ENCODE measurements around the gene ACTL6B.

ACTL6B gene

DNA sequence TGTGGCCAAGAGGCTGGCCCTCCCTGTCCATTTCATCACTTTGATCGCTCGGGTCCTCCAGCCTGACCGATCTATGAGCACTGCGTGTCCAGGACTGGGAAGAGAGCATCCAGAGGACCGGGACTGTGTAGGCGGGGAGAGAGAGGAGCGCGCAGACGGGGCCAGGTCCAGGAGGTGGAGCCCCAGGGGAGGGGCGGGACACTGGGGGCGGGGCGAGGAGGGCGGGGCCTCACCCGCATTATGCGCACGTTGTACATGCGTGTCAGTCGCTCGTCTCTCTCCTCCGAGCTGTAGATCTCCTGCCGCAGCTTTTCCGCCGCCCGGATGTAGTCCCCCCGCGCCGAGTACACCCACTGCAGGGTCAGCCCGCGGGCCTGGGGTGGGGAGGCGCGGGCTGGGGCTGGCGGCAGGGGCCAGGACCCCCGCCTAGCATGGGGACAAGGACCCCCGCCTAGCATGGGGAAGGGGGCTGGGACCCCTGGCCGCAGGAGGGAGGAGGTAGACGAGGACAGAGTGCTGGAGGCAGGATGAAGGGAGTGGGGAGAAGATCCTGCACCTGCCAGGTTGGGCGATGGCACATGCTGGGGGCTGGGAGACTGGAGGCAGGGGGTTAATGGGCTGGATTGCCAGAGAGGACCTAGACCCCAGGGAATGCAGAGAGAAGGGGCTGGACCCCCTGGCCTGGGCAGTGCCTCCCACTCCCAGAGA, 29.6 kb downstream of the ACTL6B start:
- ATAC-seq: peak; percentile 97 to 98

DNA sequence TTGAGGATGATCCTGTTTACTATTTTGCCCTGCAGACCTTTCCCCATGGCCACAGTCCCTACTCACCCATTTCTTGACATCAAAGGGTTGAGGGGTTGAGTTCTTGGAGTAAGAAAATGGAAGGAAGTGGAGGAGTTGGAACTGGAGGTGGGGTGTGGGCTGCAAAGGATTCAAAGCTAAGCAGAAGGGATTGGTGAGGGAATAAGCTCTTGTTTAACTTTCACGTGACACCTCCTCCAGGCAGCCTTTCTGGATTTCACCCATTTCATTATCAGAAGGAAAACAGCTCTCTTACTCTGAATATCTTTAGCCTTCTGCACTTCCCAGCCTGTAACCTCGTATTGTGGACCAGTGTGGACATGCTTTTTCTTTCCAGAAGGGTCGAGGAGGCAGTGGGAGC, 30.2 kb downstream of the ACTL6B start:
- ATAC-seq: no peak

DNA sequence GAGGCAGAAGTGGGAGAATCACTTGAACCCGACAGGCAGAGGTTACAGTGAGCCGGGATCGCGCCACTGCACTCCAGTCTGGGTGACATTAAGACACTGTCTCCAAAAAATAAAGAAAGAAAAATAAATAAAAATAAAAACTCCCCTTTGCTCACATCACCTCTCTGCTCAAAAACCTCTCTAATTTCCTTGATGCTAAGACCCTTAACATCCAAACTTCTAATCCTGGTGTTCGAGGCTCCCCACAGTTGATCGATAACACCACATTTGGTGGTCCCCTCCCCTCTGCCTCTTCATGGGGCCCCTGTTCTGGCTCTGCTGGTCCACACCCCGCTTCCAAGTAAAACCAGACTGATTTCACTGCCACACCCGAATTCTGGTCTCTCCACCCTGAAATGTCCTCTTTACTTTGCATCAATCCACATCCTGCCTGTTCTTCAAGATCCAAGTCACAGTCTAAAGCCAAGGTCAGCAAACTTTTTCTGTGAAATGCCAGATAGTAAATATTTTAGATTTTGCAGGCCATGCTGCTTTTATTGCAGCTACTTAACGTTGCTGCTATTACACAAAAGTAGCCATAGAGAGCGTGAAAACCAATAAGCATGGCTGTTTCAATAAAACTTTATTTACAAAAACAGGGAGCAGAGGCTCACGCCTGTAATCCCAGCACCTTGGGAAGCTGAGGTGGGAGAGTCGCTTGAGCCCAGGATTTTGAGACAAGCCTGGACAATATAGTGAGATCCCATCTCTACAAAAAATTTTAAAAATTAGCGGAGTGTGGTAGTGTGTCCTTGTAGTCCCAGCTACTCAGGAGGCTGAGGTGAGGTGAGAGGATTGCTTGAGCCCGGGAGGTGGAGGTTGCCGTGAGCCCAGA, 32.1 kb downstream of the ACTL6B start:
- no peak for ATAC-seq

DNA sequence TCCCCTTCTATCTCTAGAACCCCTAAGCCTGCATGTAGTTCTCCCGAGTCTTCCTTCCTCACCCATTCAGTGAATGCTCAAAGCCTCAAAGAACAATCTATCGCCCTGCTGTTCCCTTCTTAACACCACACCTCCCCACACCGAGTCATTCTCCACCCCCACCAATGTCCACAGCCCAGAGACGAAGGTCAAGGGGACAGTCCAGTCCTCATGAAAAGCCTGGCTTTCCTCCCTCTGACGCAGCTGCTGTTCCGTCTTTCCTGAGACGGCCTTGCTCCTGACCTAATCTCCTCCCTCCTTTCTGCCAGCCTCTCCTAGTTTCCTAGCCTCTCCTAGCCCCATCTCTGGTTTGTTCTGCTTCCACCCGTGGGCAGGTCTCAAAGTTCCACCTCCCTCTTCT, 34.7 kb downstream of the ACTL6B start:
- ATAC-seq: no peak

DNA sequence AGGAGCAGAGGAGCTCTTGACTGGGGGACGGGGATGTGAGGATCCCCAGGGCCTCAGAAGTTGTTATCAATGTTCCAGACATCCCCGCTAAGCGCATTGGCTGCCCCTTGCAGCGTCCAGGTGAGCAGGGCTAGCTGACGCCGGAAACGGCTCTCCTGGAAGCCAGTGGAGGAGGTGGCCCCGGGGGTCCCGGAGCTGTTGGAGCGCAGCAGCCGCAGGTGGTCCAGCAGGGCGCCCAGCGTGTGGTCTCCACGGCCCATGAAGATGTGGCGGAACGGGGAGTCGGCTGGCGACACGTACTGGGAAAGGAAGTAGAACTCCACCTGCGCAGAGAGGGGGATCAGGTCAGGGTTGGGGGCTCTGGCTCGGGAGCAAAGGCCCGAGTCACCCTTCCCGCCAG, 35.4 kb downstream of the ACTL6B start:
- no peak for ATAC-seq

DNA sequence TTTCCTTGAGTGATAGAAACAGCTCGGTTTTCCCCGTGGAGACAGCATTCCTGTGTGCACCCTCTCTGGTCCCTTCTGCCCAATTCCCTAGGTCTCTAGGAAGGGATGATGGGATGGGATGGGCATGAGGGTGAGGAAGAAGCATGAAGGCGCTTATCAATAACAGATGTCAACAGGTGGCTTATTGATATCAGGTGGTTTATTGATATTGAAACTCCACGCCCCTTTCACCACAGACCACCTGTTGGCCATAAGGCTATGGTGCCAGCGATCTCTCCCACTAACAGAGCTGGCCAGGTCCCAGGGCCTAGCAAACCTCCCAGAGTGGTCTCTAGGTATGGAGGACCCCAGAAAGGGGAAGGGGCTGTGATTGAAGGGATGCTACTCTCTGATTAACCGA, 36.0 kb downstream of the ACTL6B start:
- no peak for ATAC-seq

DNA sequence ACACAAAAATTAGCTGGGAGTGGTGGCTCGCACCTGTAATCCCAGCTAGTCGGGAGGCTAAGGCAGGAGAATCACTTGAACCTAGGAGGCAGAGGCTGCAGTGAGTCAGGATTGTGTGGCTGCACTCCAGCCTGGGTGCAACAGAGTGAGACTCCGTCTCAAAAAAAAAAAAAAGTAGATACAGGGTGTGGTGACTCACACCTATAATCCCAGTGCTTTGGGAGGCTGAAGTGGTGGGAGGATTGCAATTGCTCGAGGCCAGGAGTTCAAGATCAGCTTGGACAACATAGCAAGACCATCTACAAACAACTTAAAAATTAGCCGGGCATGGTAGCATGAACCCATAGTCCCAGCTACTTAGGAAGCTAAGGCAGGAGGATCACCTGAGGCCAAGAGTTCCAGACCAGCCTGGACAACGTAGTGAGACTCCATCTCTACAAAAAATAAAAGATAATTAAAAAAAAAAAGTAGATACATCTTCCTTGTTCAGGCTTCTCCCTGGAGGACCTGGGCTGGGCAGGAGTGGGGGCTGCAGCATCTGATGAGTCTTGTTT, 41.9 kb downstream of the ACTL6B start:
- ATAC-seq: no peak

DNA sequence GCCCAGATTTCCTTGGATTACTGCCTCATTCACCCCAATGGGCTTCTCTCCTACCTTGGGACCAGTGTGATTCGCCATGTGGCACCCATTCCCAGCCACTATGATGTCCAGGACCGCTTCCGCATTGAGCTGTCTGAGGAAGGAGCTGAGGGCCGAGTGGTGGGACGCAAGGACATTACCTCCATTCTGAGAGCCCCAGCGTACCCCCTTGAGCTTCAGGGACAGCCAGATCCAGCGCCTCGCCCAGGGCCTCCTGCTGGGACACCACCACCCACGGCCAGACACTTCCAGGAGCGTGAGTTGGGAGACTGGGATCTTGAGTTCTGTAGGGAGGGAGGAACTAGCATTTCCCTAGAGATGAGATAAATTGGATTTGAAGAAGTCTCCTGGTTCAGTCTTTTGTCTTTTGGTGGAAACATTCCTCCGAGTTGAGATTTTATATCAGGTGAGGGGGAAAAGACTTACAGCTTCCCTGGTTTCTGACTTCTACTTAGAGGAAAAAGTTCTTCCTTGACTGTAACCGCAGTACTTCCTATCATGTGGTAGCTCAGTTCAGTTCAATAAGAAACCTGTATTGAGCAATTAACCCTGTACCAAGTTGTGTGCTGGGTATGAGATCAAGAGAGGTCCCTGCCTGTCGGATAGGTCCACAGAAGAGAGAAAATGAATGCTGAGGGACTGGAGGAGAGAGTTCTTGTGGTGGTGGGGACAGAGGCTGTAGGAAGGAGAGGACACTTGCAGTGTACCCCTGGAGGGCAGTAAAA, 42.7 kb downstream of the ACTL6B start:
- ATAC-seq: no peak

DNA sequence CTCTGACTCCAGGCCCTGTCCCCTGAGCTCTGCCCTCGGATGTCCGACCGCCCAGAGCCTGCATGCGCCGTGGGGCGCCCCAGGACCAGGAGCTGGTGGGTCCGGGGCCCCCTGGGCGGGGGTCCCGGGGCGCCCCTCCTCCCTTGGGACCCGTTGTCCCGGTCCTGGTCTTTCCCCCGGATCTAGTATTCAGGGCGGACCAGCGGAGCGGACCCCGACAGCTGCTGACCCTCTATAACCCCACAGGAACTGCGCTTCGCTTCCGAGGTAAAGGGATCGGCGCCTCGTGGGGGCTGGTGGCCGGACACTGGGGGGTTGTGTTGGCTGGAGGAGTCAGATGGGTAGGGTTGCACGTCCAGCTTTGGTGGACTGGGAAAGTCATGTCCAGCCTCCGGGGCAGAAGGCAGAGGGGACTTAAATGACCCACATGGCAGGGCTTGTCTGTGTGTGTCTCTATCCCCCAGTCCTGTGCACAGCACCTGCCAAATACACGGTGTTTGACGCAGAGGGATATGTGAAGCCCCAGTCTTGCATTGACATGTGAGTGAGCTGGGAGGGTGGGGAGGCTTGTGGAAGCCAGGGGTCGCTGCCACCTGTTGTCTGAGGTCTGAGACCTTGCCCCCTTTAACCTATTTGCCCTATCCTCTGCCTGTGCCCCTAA, 43.4 kb downstream of the ACTL6B start:
- ATAC-seq: no peak

DNA sequence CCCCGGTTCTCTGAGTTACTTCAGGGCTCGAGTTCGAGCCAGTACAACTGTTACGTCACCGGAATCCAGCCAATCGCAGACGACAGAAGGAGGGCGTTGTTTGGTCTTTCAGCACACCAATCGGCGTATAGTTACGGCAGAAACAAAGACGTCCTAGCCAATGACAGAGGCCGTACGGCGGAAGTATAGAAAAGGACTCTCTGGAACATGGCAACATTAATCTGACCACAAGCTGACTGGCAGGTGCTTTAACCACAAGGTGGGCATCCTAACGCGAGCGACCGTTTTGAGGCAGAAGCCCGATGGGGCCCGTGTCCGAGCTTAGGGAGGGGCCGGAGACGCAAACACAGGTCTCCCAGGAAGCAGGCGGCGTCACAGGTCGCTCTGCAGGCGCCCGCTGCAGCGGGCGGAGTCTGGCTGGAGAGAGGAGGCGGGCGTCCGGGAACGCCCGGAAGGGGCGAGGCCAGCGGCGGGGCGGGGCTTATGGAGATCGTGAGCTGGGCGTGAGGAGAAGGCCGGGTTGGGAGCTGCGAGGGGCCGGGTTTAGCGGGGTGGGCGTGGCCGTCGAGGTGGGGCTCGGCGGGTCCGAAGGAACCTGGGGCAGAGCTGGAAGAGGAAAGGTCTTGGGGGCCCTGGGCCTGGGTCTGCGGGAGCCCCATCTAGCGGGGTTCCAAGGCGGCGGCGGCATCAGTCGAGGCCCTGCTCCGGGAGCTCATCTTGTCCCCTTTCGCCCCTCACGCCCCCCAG, 44.1 kb downstream of the ACTL6B start, which contains the start of gene MOSPD3:
MOSPD3 (plus strand) TSS at position 558 of the 747 bp plus-strand sequence. CDS start 252 bp downstream, outside the sequence.
- peak; percentile 95 for ATAC-seq

DNA sequence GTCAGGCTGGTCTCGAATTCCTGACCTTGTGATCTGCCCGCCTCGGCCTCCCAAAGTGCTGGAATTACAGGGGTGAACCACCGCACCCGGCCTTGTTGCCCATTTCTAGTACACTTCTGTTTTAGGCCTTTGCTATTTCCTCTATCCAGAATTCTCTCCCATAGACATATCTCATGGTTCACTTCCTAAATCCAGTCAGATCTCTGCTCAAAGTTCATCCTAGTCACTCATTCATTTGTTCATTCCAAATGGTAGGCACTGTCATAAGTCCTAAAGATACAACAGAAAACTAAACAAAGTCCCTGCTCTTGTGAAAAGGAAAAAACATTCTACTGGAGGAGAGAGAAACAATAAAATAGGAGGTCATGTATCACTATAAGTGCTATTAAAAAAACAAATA, 46.3 kb downstream of the ACTL6B start:
- ATAC-seq: no peak

DNA sequence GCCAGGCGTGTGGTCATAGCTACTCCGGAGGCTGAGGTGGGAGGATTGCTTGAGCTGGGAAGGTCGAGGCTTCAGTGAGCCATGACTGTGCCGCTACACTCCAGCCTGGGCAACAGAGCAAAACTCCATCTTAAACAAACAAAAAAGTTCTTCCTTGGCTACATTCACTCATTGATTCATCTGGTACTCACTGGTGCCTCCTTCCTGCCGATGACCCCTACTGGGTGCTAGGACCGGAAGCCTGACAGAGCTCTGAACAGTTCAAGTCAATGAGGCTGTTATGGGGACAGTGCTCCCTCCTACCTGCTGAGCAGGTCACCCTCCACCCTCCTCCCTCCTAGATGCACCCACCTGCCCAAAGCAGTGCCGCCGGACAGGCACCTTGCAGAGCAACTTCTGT, 49.1 kb downstream of the ACTL6B start:
- no peak for ATAC-seq

DNA sequence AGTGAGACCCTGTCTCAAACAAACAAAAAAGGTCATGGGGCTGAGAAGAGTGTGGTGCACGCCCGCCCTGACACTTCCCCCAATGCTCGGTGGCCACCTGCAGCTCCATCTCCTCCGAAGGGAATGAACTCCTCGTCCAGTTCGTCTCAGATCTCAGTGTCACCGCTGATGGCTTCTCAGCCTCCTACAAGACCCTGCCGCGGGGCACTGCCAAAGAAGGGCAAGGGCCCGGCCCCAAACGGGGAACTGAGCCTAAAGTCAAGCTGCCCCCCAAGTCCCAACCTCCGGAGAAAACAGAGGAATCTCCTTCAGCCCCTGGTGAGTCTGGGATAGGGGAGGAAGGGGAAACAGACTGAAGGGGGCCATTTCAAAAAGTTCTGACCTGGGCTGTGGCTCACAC, 49.9 kb downstream of the ACTL6B start:
- no peak for ATAC-seq

DNA sequence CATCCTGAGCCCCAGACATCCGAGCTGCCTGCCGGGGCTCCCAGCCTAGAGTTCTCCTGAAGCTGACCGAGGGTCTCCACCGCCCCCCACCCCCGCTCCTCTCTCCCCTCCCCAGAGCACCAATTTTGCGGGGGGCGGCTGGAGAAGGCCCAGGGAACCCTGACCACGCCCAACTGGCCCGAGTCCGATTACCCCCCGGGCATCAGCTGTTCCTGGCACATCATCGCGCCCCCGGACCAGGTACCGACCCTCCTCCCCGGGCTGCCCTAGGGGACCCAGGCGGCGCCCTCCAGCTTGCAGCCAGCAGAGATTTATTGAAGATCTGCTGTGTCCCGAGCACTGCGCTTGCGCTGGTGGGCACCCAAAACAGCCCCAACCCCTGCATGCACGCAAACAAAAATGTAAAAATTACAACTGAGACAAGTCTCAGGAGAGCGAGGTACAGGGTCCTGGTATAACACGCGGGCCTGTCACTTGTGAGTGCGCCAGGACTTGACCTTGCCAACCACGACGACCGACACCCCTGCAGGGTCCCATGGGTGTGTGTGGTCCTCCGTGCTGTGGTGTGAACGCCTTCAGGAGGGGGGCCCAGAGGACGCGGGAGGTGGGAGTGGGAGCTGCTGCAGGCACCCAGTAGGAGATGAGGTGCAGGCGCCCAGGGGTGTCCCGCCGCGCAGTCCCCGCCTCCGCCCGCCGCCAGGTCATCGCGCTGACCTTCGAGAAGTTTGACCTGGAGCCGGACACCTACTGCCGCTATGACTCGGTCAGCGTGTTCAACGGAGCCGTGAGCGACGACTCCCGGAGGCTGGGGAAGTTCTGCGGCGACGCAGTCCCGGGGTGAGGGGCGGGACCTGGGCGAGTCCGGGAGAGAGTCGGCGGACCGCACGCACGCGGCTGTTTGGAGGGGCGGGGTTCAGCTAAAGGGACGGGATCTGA, 51.0 kb downstream of the ACTL6B start:
- peak; percentile 13 to 16 for ATAC-seq

DNA sequence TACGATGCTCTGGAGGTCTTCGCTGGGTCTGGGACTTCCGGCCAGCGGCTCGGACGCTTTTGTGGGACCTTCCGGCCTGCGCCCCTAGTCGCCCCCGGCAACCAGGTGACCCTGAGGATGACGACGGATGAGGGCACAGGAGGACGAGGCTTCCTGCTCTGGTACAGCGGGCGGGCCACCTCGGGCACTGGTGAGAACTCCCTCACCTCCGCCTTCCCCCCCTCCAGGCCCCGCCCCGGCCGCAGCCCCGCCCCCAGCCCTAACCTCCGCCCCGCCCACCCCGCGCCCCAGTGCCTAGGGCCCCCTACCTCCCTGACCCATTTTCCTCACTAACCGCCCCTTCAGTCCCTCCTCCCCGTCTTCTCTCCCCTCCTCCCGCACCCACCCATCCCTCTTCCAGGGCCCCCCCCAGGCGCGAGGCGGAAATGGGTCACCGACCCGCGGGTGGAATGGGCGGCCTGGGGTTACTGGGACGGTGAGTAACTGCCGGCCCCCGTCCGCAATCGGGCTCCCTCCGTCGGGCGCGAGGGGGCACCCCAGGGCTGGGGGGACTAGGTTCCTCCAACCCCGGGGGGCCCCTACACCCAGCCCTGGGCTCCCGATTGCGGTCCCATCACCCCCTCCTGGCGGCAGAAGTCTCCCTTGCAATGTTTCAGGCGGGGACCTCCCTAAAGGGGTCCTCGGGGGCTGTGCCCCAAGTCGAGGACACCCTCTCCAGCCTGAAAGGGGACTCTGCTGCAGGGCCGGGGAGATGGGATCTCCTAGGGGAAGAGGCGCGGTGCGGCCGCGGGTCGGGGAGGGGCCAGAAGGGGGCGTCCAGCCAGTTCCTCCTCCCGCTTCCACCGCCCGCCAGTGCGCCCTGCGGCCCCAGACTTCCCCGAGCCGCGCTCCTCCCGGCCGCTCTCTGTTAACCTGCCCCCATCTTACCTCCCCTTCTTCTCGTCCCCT, 51.9 kb downstream of the ACTL6B start:
- peak; percentile 73 for ATAC-seq

DNA sequence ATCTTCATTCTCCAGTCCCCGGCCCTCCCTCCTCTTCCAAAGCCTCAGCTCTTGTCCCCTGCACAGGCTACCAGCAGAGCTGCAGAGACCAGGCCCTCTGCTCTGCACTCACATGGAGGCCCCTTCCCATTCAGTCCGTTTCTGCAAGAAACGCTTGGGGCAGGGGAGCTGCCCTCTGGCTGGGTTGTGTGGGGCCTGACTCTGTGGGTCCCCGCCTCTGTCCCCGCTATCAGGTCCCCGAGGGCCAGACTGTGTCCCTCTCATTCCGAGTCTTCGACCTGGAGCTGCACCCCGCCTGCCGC, 52.6 kb downstream of the ACTL6B start:
- no peak for ATAC-seq

DNA sequence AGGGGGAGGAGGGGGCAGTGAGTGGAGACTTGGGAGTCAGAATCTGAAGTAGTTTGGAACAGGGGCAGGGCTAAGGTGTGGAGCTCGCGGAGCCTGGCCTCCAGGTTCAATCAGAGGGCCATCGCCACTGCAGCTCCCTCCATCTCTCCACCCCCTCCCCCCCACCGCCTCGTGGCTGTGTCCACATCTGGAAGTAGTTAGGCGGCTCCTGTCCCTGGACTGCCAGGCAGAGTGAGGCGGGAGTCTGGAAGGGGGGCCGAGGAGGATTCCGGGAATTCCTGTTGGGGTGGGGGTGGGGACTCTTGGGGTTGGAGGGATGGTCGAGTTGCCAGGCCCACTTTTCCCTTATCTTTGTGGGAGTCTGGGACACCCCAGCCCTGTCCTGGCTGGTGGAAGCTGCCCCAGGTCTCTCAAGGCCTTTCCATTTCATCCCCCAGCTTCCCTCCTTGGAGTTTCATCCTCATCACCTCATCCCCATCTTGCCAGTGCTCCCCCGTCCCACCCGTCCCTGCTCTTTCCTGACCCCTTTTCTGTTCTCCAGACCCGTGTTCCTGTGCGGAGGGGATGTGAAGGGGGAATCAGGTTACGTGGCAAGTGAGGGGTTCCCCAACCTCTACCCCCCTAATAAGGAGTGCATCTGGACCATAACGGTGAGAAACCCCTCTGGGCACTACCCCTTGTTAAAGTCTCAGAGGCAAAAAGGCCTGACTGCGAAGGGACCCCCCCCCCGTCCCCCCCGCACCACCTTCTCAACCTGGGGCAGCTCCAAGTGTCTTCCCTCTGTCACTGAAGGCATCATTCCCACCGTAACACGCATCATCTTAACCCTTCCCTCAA, 53.1 kb downstream of the ACTL6B start:
- ATAC-seq: no peak

DNA sequence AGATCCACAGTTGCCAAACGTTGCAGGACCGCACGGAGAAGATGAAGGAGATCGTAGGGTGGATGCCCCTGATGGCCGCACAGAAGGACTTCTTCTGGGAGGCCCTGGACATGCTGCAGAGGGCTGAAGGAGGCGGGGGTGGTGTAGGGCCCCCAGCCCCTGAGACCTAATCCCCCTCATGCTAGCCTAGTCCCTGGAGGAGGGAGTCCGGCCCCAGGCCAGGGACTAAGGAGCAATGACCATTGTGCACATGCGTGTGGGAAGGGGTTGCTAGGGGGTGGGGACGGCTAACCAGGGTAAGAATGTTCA, 55.6 kb downstream of the ACTL6B start:
- ATAC-seq: no peak
